Measurements from ENCODE around the gene SERGEF. TPM values are rescaled to one million over a fixed set of nuclear protein-coding genes. Genes with fewer than 3 reads are reported as not detected.

Gene SERGEF
- total and polyA plus RNA-seq, 10 of the 15 experiments (the other 5 are each of a cell fraction or from before 2014, with no cell fraction given), result 14.6 to 27.8 (median 22.4) TPM

GRCh38 chr11:18016789-18017188, 3.9 kb upstream of the SERGEF start (continued):
- TF ChIP-seq, protein P1, sequence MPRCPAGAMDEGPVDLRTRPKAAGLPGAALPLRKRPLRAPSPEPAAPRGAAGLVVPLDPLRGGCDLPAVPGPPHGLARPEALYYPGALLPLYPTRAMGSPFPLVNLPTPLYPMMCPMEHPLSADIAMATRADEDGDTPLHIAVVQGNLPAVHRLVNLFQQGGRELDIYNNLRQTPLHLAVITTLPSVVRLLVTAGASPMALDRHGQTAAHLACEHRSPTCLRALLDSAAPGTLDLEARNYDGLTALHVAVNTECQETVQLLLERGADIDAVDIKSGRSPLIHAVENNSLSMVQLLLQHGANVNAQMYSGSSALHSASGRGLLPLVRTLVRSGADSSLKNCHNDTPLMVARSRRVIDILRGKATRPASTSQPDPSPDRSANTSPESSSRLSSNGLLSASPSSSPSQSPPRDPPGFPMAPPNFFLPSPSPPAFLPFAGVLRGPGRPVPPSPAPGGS (IDR thresholded peaks at IDR 0.05; ENCODE audit: borderline replicate concordance, insufficient read depth, low read depth, low read length, poor library complexity, severe bottlenecking), result no peak
- TF ChIP-seq, protein P2, sequence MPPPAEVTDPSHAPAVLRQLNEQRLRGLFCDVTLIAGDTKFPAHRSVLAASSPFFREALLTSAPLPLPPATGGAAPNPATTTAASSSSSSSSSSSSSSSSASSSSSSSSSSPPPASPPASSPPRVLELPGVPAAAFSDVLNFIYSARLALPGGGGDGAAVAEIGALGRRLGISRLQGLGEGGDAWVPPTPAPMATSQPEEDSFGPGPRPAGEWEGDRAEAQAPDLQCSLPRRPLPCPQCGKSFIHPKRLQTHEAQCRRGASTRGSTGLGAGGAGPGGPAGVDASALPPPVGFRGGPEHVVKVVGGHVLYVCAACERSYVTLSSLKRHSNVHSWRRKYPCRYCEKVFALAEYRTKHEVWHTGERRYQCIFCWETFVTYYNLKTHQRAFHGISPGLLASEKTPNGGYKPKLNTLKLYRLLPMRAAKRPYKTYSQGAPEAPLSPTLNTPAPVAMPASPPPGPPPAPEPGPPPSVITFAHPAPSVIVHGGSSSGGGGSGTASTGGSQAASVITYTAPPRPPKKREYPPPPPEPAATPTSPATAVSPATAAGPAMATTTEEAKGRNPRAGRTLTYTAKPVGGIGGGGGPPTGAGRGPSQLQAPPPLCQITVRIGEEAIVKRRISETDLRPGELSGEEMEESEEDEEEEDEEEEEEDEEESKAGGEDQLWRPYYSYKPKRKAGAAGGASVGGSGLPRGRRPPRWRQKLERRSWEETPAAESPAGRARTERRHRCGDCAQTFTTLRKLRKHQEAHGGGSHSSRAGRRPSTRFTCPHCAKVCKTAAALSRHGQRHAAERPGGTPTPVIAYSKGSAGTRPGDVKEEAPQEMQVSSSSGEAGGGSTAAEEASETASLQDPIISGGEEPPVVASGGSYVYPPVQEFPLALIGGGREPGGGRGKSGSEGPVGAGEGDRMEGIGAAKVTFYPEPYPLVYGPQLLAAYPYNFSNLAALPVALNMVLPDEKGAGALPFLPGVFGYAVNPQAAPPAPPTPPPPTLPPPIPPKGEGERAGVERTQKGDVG (CRISPR knock-in tag; IDR thresholded peaks at IDR 0.05), result no peak
- TF ChIP-seq EED (IDR thresholded peaks at IDR 0.05; ENCODE audit: low read depth) (no peak), CTCF (IDR thresholded peaks at IDR 0.05 in 2 of 3, conservative IDR thresholded peaks at IDR 0.05 in 1 of 3; ENCODE audit: control insufficient read depth in 2 of 3, extremely low read depth in 1 of 3, insufficient read depth in 1 of 3, low read depth in 3 of 3, low read length in 3 of 3) (no peak)

DNA sequence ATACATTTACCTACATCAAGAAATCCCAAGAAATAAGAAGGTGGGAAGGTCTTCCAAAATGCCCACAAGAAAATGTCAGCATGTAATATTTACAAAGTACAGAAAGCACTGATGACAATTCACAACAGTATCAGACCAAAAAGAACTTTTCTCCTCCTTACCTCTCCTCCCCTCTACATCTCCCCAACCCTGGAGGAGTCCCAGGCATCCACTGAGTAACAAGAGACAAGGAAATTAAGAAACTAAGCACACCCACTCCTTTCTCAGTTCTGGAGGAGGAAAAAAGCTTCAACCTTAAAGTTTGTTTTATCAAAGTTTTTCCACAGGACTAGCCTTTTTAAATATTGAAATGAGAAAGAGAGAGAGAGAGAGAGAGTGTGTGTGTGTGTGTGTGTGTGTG, 2.0 kb upstream of the SERGEF start:
- ChIA-PET RAD21 (ENCODE audit: unreplicated experiment) (no interaction called here), POLR2A (interaction anchor here (1.1 kb wide), 2 partner anchors 91 to 101 kb away, joined by 3 to 4 read pairs; partner anchors contain the start of gene SAAL1), CTCF (interaction anchor here (0.6 to 2.3 kb wide), 6 partner anchors 23 to 229 kb away, joined by 3 to 15 read pairs (median 4); partner anchors contain the start of gene SAAL1), SMC1A (ENCODE audit: uncharacterized antibody, unreplicated experiment) (interaction anchor here (1.2 to 2.0 kb wide), 5 partner anchors 24 to 511 kb away, joined by 3 to 8 read pairs (median 4); partner anchors contain the start of genes SAAL1 and TSG101)
- DNase-seq (ENCODE audit: low read depth, low spot score) (no peak), FAIRE-seq (no peak), ATAC-seq (no peak)
- H3K27me3 ChIP-seq (replicated peaks in 1 of 2; ENCODE audit: control insufficient read depth in 2 of 2, insufficient read depth in 2 of 2, low read length in 1 of 2), result no peaks in the 10 kb centered on the region
- H3K27ac ChIP-seq (ENCODE audit: control insufficient read depth, insufficient read depth), result no peak overlapping the region
- H3K4me3 ChIP-seq, result no peak overlapping the region
- 0 out of 2 replicates have a peak overlapping the region, but pooled peaks have one; percentile 69 for H3K4me2 ChIP-seq (ENCODE audit: control insufficient read depth, insufficient read depth)
- TF ChIP-seq PKNOX1 (IDR thresholded peaks at IDR 0.05) (no peak), WRNIP1 (IDR thresholded peaks at IDR 0.05; ENCODE audit: borderline replicate concordance, low read depth, low read length) (no peak), ZZZ3 (IDR thresholded peaks at IDR 0.05; ENCODE audit: control insufficient read depth, insufficient read length, low read depth) (peak; percentile 12), NFIC (IDR thresholded peaks at IDR 0.05; ENCODE audit: low read depth, low read length) (no peak), MYB (IDR thresholded peaks at IDR 0.05; ENCODE audit: borderline replicate concordance, low read depth, low read length) (no peak), BMI1 (IDR thresholded peaks at IDR 0.05; ENCODE audit: borderline replicate concordance) (no peak), SMC3 (IDR thresholded peaks at IDR 0.05; ENCODE audit: borderline replicate concordance, low read length) (no peak)
- peak overlapping the region; percentile 95; the same call in 1 of the 2 replicates for H2AFZ ChIP-seq (ENCODE audit: control insufficient read depth, low read depth, low read length)
- no peak overlapping the region for H3K9ac ChIP-seq (ENCODE audit: control insufficient read depth, insufficient read depth, low read length)
- peaks cover 23% of the 10 kb centered on the region for H3K4me1 ChIP-seq (ENCODE audit: control insufficient read depth, insufficient read depth, low read length)
- intact Hi-C loops (cut with micrococcal nuclease; ENCODE audit: unreplicated experiment), result no loop called here
- H3K79me2 ChIP-seq (ENCODE audit: control insufficient read depth, insufficient read depth, low read length), result peaks cover 9% of the 10 kb centered on the region
- BruUV-seq (replicated peaks), result no TSS peak
- no peaks in the 10 kb centered on the region for H3K9me3 ChIP-seq (replicated peaks; ENCODE audit: control insufficient read depth, insufficient read depth, low read length)
- no peaks in the 10 kb centered on the region for H4K20me1 ChIP-seq (ENCODE audit: control insufficient read depth, insufficient read depth)
- no peaks in the 10 kb centered on the region for H3K36me3 ChIP-seq (ENCODE audit: control insufficient read depth in 2 of 2, insufficient read depth in 2 of 2, low read length in 1 of 2)
- in situ Hi-C loops (cut with MboI), result no loop called here
